Loucy (cell line): Measurements from ENCODE around the gene ST3GAL5.

Experiments used
- CTCF ChIP-seq: fragments of 200-600 bp; sonication (generic); conservative IDR thresholded peaks from 2 replicates; pipeline ENCODE4 v1.5.1; 2014; ENCODE audit warnings: mild to moderate bottlenecking, antibody characterized with exemption, low read length
- EZH2phosphoT487 ChIP-seq: fragments of 200-600 bp; IDR thresholded peaks from 2 replicates; pipeline ENCODE4 v1.6.1; 2018; ENCODE audit warnings: antibody characterized with exemption, mild to moderate bottlenecking, moderate library complexity, borderline replicate concordance

- TF ChIP-seq CTCF, result no peak
- no peak for TF ChIP-seq EZH2phosphoT487
These were observed 34.7 kb downstream of the ST3GAL5 start for GRCh38 chr2:85854166-85854509.
